Mammary epithelial cell (primary cell): ENCODE results near the gene PLXNA2.

ENCODE experiments used
- CTCF ChIP-seq, 2 donors: IDR thresholded peaks in 1 of 2; conservative IDR thresholded peaks in 1 of 2; 2 replicates each; pipeline ENCODE4 v1.5.1; 2011 to 2012; ENCODE audit warnings: inconsistent platforms in 2 of 2, low read length in 2 of 2, mild to moderate bottlenecking in 2 of 2, control low read depth in 1 of 2, low read depth in 1 of 2; ENCODE audit not compliant: insufficient read depth in 1 of 2; ENCODE audit errors: extremely low read depth in 1 of 2
- EZH2 ChIP-seq: IDR thresholded peaks from 2 replicates; pipeline ENCODE4 v1.6.1; 2012; ENCODE audit warnings: low read length, inconsistent platforms, borderline replicate concordance

GRCh38 chr1:208118841-208119606, 125.2 kb downstream of the PLXNA2 start:
- TF ChIP-seq CTCF (conservative IDR thresholded peaks at IDR 0.05 in 1 of 2, IDR thresholded peaks at IDR 0.05 in 1 of 2; ENCODE audit: extremely low read depth in 1 of 2, insufficient read depth in 1 of 2, low read depth in 1 of 2, low read length in 2 of 2) (no peak), EZH2 (no peak)
